Memory B cell (primary cell): ENCODE measurements around the gene WNK3.

Experiments
- ATAC-seq: fragments of 150-1000 bp; cut with Tn5 transposase; 2 replicates; pipeline ENCODE4 v1.10.0; 2021; ENCODE audit warnings: low read depth, mild to moderate bottlenecking, moderate library complexity
- DNase-seq, 2 donors: peaks; one replicate each; pipeline ENCODE4 v3.0.0; 2022; ENCODE audit warnings: low spot score in 2 of 2
- H3K27ac Mint-ChIP-seq: one replicate; pipeline ENCODE4 v1.8.0; 2022; ENCODE audit warnings: mild to moderate bottlenecking, moderate library complexity, mixed read lengths
- H3K27me3 Mint-ChIP-seq: one replicate; pipeline ENCODE4 v1.8.0; 2022; ENCODE audit warnings: mixed read lengths
- H3K36me3 Mint-ChIP-seq: one replicate; pipeline ENCODE4 v1.8.0; 2022; ENCODE audit warnings: mild to moderate bottlenecking, mixed read lengths
- H3K4me1 Mint-ChIP-seq: one replicate; pipeline ENCODE4 v1.8.0; 2022; ENCODE audit warnings: mixed read lengths
- H3K4me3 Mint-ChIP-seq: one replicate; pipeline ENCODE4 v1.8.0; 2022; ENCODE audit warnings: mild to moderate bottlenecking, moderate library complexity, mixed read lengths
- H3K9me3 Mint-ChIP-seq: one replicate; pipeline ENCODE4 v1.8.0; 2022; ENCODE audit warnings: mixed read lengths

Gene WNK3

DNA sequence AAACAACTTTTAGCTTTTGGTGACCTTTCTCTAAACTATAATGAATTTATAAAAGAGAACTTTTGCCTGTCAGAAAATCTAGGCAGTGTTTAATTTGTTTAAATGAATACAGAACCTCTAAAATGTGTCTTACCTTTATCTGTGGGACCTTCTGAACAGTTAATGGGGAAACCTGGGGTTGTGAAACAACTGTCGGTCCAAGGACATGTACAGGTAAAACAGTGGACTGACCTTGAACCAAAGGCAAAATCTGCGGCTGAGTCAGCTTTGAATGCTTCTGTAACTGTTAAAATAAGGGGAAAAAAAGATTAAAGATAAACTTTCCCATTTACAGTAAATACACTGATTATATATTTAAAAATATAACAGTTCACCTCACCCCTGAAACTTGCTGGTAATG, 65.1 kb downstream of the WNK3 start:
- DNase-seq (no peak), ATAC-seq (no peak)
- Mint-ChIP-seq H3K36me3 (no peaks in the 10 kb centered on the region), H3K27me3 (no peaks in the 10 kb centered on the region), H3K27ac (no peak overlapping the region), H3K9me3 (no peaks in the 10 kb centered on the region), H3K4me3 (no peak overlapping the region), H3K4me1 (no peaks in the 10 kb centered on the region)

DNA sequence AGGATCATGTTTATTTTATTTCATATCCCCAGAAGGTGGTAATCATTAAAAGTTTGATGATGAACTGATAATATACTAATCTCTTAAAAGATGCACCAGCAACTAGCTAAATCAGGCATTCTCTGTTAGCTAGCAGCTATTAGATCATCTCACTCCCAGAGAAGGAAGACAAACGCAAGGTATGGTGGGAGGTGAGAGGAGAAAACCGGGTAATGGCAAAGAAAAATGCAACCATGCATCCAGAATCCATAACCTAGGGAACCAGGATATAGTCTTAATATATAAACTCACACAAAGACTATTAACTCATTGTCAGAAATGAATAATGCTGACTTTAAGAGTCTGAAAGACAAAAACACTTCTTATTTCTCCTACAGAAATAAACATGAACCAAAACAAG, 66.1 kb downstream of the WNK3 start:
- no peak overlapping the region for H3K27ac Mint-ChIP-seq
- no peaks in the 10 kb centered on the region for H3K27me3 Mint-ChIP-seq
- no peak overlapping the region for H3K4me3 Mint-ChIP-seq
- DNase-seq (no peak), ATAC-seq (no peak)
- H3K4me1 Mint-ChIP-seq = no peaks in the 10 kb centered on the region
- no peaks in the 10 kb centered on the region for H3K9me3 Mint-ChIP-seq
- H3K36me3 Mint-ChIP-seq = no peaks in the 10 kb centered on the region

DNA sequence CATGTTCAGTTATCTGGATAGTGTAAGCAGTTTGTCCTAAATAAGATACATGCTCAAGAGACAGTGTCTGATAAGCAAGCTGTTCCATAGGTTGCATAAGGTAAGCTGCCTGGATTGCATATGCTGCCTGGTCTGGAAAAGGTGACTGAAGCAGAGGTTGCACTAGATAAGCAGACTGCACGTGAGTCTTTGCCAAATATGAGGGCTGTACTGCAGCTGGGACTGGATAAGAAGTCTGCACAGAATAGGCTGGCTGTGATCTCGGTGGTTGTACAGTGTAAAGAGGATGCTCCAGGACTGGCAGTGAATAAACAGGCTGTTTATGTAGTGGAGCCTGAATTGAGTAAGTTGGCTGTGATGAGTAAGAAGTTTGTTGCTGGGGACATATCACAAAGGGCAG, 68.9 kb downstream of the WNK3 start:
- DNase-seq (no peak), ATAC-seq (no peak)
- no peaks in the 10 kb centered on the region for H3K36me3 Mint-ChIP-seq
- H3K27ac Mint-ChIP-seq = no peak overlapping the region
- no peaks in the 10 kb centered on the region for H3K9me3 Mint-ChIP-seq
- H3K27me3 Mint-ChIP-seq = no peaks in the 10 kb centered on the region
- H3K4me3 Mint-ChIP-seq = no peak overlapping the region
- H3K4me1 Mint-ChIP-seq = no peaks in the 10 kb centered on the region

DNA sequence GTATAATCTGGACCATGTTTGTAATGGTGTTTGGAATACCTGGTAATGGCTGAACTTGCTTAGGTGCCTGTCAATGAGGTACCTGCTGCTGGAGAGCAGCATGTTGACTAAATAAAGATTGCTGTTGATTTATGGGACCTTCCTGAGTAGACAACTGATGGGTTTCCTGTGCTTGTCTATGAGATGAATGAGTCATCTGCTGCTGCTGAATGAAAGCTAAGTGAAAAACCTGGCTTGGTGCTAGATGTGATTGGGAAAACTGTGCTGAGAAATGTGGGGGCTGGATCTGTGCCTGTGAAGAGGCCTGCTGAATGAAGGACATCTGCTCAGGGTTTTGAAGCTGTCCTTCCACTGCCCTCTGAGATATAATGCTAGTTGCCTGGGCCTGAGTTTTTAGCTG, 69.6 kb downstream of the WNK3 start:
- no peak for DNase-seq
- H3K4me1 Mint-ChIP-seq = no peaks in the 10 kb centered on the region
- no peak overlapping the region for H3K27ac Mint-ChIP-seq
- H3K27me3 Mint-ChIP-seq = no peaks in the 10 kb centered on the region
- H3K36me3 Mint-ChIP-seq = no peaks in the 10 kb centered on the region
- H3K4me3 Mint-ChIP-seq = no peak overlapping the region
- no peaks in the 10 kb centered on the region for H3K9me3 Mint-ChIP-seq
- ATAC-seq = no peak

DNA sequence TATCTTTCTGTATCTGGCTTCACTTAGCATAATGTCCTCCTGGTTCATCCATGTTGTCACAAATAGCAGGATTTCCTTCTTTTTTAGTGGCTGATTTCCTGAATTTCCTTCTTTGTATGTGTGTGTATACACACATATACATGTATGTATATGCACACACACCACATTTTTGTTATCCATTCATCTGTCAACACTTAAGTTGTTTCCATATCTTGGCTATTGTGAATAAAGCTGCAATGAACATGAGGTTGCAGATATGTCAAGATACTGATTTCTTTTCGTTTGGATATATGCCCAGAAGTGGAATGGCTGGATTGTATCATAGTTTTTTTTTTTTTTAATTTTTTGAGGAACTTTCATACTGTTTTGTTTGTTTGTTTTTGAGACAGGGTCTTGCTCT, 76.2 kb downstream of the WNK3 start:
- Mint-ChIP-seq H3K9me3 (no peaks in the 10 kb centered on the region), H3K27me3 (no peaks in the 10 kb centered on the region), H3K4me1 (no peaks in the 10 kb centered on the region), H3K27ac (no peak overlapping the region), H3K4me3 (no peak overlapping the region), H3K36me3 (no peaks in the 10 kb centered on the region)
- DNase-seq (no peak), ATAC-seq (no peak)

DNA sequence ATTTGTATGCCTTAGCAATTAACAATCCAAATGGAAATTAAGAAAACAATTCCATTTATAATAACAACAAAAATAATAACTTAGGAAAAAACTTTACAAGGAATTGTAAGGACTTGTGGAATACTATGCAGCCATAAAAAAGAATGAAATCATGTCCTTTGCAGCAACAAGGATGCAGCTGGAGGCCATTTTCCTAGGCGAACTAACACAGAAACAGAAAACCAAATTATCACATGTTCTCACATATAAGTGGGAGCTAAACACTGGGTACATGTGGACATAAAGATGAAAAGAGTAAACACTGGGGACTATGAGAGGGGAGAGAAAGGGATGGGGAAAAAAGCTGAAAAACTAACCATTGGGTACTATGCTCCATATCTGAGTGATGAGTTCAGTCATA, 77.4 kb downstream of the WNK3 start:
- ATAC-seq (no peak), DNase-seq (no peak)
- H3K4me3 Mint-ChIP-seq = no peak overlapping the region
- H3K27me3 Mint-ChIP-seq = no peaks in the 10 kb centered on the region
- H3K36me3 Mint-ChIP-seq = no peaks in the 10 kb centered on the region
- H3K27ac Mint-ChIP-seq = no peak overlapping the region
- no peaks in the 10 kb centered on the region for H3K4me1 Mint-ChIP-seq
- no peaks in the 10 kb centered on the region for H3K9me3 Mint-ChIP-seq

DNA sequence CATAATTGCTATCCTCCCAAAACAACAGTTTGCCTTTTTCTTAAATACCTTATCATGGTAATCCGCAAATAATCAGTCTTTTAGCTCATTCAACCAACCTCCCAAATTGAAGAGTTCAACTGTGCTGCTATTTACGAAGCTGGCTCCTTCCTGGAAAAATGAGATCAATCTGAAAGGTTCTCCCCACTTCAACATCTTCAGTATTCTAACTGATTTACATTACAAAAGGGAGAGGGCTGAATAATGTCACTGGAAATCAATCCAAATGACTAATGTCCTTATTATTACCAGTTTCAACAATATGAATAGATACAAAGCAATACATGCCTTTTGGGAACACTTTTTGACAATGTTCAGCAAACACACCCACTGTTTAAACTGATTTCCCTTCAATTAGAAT, 86.2 kb downstream of the WNK3 start:
- Mint-ChIP-seq H3K27ac (no peak overlapping the region), H3K4me1 (no peaks in the 10 kb centered on the region), H3K27me3 (no peaks in the 10 kb centered on the region), H3K36me3 (no peaks in the 10 kb centered on the region), H3K4me3 (no peak overlapping the region), H3K9me3 (no peaks in the 10 kb centered on the region)
- no peak for ATAC-seq
- DNase-seq = no peak

DNA sequence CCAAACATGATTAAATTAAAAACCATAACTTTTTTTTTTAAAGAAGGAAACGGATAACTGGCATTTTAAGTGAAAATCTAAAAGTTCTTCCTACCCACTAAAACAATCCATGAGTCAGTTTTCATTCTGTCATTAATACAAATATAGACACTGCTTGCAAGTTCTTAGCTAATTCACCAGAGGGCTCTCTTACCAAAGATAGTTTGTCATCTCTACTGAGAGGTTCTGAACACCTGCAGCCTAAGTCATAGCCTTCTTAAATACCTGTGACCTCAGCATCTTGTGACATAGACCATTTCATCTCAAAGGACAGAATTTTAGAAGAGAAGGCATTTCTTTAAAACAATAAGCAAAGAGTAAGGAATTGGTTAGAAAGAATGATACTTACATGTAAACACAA, 109.5 kb downstream of the WNK3 start:
- H3K27ac Mint-ChIP-seq = no peak overlapping the region
- H3K4me3 Mint-ChIP-seq = no peak overlapping the region
- H3K4me1 Mint-ChIP-seq = no peaks in the 10 kb centered on the region
- H3K9me3 Mint-ChIP-seq = no peaks in the 10 kb centered on the region
- peaks cover under 1% of the 10 kb centered on the region for H3K27me3 Mint-ChIP-seq
- no peak for ATAC-seq
- H3K36me3 Mint-ChIP-seq = no peaks in the 10 kb centered on the region
- no peak for DNase-seq

DNA sequence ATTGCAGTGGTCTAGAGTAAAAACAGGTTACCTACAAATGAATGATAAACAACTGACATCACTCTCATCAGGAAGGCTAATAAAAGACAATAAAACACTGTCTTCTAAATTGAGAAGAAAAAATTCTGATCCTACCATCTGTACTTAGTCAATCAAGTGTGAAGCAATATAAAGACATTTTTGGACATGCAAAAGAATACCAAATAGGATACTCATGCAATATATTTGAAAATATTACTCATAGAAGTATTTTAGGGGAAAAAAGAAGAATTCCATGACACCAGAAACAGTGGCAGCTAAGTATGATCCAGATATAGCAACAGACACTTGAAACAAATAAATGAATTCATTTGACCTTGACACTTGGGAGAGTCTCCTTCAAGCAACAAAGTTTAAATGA, 111.0 kb downstream of the WNK3 start:
- no peak overlapping the region for H3K4me3 Mint-ChIP-seq
- peaks cover 1% of the 10 kb centered on the region for H3K27me3 Mint-ChIP-seq
- no peak for DNase-seq
- H3K27ac Mint-ChIP-seq = no peak overlapping the region
- no peaks in the 10 kb centered on the region for H3K4me1 Mint-ChIP-seq
- no peak for ATAC-seq
- no peaks in the 10 kb centered on the region for H3K9me3 Mint-ChIP-seq
- no peaks in the 10 kb centered on the region for H3K36me3 Mint-ChIP-seq

DNA sequence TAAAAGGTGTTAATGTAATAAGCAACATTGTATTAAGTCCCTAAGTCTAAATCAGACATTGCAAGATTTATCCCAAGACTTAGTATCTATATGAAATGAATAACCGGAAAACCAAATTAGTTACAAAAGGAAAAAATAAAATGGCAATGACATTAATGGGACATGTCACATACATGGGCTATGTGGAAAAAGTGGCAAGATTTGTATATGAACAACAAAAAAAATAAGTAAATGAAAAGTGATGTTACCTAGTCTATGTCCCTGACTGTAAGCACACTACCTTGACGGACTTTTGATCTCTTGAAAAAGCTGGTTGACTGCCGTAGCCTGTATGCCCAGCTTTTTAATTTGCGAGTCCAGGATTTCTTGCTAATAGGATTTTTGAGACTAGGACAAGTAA, 119.3 kb downstream of the WNK3 start:
- no peak overlapping the region for H3K4me3 Mint-ChIP-seq
- DNase-seq = no peak
- no peaks in the 10 kb centered on the region for H3K9me3 Mint-ChIP-seq
- no peaks in the 10 kb centered on the region for H3K4me1 Mint-ChIP-seq
- H3K27ac Mint-ChIP-seq = no peak overlapping the region
- H3K27me3 Mint-ChIP-seq = peaks cover 1% of the 10 kb centered on the region
- no peaks in the 10 kb centered on the region for H3K36me3 Mint-ChIP-seq
- no peak for ATAC-seq

DNA sequence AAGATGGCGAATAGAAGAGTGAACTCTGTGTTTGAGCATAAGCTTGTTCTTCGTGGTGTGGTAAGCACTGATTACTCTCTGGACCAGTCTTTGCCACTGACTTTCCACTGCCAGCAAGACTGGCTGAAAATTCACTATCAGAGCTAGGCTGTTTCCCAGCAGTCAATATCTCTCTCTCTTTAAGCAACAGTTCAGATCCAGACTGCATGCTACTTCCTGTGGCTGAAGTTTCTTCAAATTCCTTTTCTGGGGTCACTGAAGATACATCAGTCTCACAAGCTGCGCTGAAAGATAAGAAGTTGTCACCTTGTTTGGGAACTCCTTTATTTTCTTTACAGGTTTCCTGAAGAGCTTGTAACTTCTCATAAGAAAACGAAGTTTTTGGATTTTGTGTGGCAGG, 120.8 kb downstream of the WNK3 start:
- ATAC-seq (no peak), DNase-seq (no peak)
- Mint-ChIP-seq H3K27me3 (no peaks in the 10 kb centered on the region), H3K4me3 (no peak overlapping the region), H3K4me1 (no peaks in the 10 kb centered on the region), H3K36me3 (no peaks in the 10 kb centered on the region), H3K9me3 (no peaks in the 10 kb centered on the region), H3K27ac (no peak overlapping the region)

DNA sequence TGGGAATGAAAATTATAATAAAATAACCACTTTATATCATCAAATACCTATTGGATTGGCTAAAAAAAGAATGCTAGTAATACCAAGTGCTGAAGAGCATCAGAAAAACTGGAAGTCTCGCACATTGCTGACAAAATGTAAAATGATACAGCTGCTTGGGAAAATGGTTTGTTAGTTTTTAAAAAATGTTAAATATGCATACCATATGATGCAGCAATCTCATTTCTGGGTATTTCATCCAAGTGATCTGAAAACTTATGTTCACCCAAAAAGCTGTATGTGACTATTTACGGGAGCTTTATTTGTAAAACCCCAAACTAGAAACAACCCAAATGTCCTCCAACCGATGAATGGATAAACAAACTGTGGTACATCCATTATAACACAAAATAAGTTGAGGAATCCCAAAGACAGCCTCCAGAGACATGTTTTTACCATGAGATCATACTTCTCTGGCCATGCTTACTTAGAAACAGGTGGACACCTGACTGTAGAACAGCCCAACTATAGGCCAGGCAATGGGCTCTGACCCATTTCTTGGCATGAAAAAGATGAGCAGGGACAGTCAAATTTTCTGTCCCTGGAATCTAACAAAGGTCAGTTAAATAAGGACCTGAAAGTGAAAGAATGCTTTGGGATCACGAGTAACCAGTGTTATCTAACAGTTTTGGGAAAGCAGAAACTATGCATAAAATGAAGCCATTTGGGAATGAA, 127.3 kb downstream of the WNK3 start:
- H3K9me3 Mint-ChIP-seq = no peaks in the 10 kb centered on the region

DNA sequence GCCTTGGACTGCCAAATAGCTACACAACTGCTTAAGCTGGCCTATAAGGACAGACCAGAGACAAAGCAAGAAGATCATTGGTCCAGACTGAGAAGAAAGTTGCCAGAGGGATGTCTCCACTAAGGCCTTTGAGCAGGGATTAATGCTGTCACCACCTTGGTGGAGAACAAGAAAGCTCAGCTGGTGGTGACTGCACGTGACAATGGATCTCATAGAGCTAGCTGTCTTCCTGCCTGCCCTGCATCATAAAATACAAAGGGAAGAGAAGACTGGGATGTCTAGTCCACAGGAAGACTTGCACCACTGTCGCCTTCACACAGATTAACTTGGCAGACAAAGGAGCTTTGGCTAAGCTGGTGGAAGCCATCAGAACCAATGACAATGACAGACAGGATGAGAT, 134.3 kb downstream of the WNK3 start:
- ATAC-seq (no peak), DNase-seq (no peak)
- no peaks in the 10 kb centered on the region for H3K4me1 Mint-ChIP-seq
- H3K27me3 Mint-ChIP-seq = no peaks in the 10 kb centered on the region
- H3K36me3 Mint-ChIP-seq = no peaks in the 10 kb centered on the region
- no peak overlapping the region for H3K27ac Mint-ChIP-seq
- H3K9me3 Mint-ChIP-seq = no peaks in the 10 kb centered on the region
- no peak overlapping the region for H3K4me3 Mint-ChIP-seq

More for the DNA sequence above, 127.3 kb downstream of the WNK3 start:
- H3K4me3 Mint-ChIP-seq = no peak overlapping the region
- no peak overlapping the region for H3K27ac Mint-ChIP-seq
- ATAC-seq (no peak), DNase-seq (no peak)
- H3K4me1 Mint-ChIP-seq = no peaks in the 10 kb centered on the region
- no peaks in the 10 kb centered on the region for H3K36me3 Mint-ChIP-seq
- H3K27me3 Mint-ChIP-seq = no peaks in the 10 kb centered on the region

DNA sequence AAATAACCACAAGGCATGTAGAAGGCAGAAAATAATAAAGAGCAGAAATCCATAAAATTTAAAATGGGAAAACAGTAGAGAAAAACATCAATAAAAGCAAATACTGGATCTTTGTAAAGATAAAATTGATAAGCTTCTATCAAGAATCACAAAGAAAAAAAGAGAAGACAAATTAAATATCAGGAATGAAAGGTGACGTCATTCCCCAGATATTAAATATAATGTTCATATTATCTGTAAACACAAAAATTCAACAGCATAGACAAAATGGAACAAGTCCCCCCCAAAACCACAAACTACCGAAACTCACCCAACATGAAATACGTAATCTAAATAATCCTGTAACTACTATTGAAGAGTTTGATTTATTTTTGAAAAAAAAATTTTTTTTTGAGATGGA, 144.2 kb downstream of the WNK3 start:
- Mint-ChIP-seq H3K9me3 (no peaks in the 10 kb centered on the region), H3K27ac (no peak overlapping the region), H3K27me3 (no peaks in the 10 kb centered on the region), H3K4me3 (no peak overlapping the region), H3K4me1 (no peaks in the 10 kb centered on the region), H3K36me3 (no peaks in the 10 kb centered on the region)
- DNase-seq (no peak), ATAC-seq (no peak)

DNA sequence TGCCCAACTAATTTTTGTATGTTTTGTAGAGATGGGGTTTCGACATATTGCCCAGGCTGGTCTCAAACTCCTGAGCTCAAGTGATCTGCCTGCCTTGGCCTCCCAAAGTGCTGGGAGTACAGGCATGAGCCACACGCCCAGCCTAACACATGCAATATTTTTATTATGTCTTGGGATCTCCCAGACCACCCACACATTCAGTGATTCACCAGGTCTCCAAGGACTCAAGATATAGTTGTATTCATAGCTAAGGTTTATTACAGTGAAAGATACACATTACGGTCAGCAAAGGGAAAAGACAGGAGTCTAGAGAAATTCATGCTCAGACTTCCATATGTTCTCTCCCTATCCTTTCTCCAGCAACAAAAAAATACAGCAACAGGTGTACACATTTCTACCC, 149.3 kb downstream of the WNK3 start:
- DNase-seq (no peak), ATAC-seq (no peak)
- Mint-ChIP-seq H3K4me1 (no peaks in the 10 kb centered on the region), H3K4me3 (no peak overlapping the region), H3K36me3 (no peaks in the 10 kb centered on the region), H3K27me3 (peaks cover 4% of the 10 kb centered on the region), H3K9me3 (no peaks in the 10 kb centered on the region), H3K27ac (no peak overlapping the region)
